Epithelial cell of proximal tubule (primary cell): ENCODE data around the gene NRP2. TPM values are rescaled to one million over a fixed set of nuclear protein-coding genes. Genes with fewer than 3 reads are reported as not detected.
A peak's percentile ranks its signal among the peaks of the same experiment; 100 is the strongest.

Source experiments
- DNase-seq: peaks from one replicate; pipeline ENCODE4 v3.0.0-alpha.2; 2011; ENCODE audit warnings: low read depth
- H3K4me3 ChIP-seq: 2 replicates; pipeline ENCODE4 v1.5.1; 2011; ENCODE audit warnings: low read depth, mild to moderate bottlenecking, low read length
- CTCF ChIP-seq: conservative IDR thresholded peaks from 2 replicates; pipeline ENCODE4 v1.5.1; 2012; ENCODE audit warnings: low read depth, mild to moderate bottlenecking, low read length
- total RNA-seq: library from RNA; depleted of rRNA; stranded (reverse); fragments of >200 nt; gene quantifications from 2 replicates; pipeline ENCODE4 v1.2.3, GENCODE V29; 2015

The NRP2 gene
- 30.4 and 36.5 TPM in 2 replicates for total RNA-seq

DNA sequence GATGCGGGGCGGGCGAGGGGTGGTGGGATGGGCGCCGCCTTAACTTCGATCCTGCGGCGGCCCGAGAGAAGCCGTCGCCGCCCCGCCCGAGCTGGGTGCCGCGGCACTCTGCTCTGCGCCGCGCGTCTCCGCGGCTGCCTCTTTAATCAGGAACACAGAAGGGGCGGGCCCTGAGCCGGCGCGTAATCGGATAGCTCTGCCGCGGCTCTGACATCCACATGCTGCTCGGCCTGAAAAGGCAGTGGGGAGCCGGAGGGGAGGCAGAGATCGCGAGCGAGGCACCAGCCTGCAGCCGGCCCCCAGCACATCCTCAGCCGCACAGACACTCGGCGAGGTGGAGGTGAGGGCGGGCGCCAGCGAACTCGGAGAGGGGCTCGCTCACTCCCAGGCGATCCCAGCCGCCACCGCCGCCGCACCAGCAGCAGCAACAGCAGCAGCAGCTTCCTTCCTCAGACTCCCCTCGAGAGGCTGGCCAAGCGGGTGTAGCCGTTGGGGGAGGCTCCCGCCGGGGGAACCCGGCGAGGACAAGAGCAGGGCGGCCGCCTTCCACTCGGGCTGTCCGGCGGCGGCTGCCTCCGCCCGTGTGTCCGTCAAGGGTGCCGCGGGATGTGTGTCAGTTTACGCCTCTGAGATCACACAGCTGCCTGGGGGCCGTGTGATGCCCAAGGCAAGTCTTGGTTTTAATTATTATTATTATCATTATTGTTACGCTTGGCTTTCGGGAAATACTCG, at the start of gene NRP2:
TSS of gene NRP2 (plus strand) at position 263 of the 732 bp plus-strand sequence. CDS start 790 bp downstream, outside the sequence.
- no peak for DNase-seq
- H3K4me3 ChIP-seq, result peak within 1 kb of the TSS; percentile 77
- no peak for TF ChIP-seq CTCF

GRCh38 chr2:205633994-205634393, 48.3 kb upstream of the NRP2 start:
- DNase-seq, result no peak
- TF ChIP-seq CTCF, result no peak
- no peak overlapping the region for H3K4me3 ChIP-seq

GRCh38 chr2:205636549-205637319, 45.6 kb upstream of the NRP2 start:
- no peak for TF ChIP-seq CTCF
- no peak overlapping the region for H3K4me3 ChIP-seq
- DNase-seq, result no peak

DNA sequence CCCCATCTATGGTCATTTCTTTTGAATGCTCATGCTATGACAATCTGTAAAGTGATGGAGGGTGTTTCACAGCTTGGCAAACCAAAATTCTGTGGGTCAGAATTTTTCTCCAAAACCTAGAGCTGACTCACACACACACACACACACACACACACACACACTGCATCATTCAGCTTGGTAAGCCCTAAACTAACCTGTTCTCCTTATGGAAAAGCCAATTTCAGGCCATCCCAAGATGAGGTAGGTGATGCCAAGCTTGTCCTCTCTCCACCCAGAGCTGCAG, 45.0 kb upstream of the NRP2 start:
- no peak for TF ChIP-seq CTCF
- H3K4me3 ChIP-seq, result no peak overlapping the region
- no peak for DNase-seq

DNA sequence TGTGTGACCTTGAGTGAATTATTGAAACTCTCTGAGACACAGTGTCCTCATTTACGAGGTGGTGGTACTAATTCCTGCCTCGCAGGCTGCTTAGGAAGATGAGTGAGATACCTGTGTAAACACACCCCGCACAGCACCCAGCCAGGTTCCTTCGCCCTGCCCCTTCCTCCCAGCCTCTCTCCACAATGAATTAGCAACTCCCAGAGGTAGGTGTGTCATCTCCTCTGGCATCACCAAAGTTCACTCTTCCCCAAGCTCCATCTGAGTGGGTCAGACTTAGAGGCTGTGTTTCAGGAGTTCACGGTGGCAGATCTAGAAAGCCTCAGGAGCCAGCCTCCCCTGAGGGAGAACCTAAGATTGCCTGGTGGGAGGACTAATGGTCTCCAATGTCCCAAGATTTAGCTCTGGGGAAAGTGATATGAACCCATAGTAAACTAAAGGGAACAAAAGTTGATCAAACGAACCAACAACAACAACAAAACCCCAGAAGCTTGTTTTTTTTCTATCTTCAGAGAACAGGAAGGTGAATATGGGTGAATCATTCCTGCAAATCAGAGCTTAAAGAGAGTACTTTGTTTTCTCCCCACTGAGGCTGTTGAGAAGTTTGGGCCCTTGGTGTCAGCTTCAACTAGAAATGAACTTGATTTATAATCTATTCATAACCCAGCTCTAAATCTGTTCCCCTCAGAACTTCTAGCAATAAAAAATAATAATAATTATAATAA, 44.4 kb upstream of the NRP2 start:
- no peak for DNase-seq
- no peak overlapping the region for H3K4me3 ChIP-seq
- TF ChIP-seq CTCF, result no peak

DNA sequence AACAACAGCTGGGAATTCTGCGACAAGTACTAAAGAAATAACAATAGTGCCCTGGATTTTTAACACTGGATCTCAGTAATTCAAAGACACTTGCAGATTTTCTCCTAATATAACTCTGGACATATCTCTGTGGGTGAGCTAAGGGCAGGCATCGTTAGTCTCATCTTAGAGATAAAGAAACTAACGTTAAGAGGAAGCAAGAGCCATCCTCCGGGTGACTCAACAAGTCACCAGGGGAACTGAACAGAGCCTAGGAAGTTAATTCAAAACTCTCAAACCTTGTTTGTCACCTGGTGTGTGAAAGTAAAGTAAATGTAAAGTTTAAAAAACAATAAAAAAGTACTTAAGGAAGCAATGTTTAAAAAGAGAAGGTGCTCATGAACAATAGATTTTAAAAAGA, 41.6 kb upstream of the NRP2 start:
- no peak for DNase-seq
- no peak for TF ChIP-seq CTCF
- H3K4me3 ChIP-seq, result no peak overlapping the region
